SK-N-DZ (cell line): Measurements from ENCODE around the gene IGSF8.
"Not testable (repeated sequence)": the region's sequence is repeated elsewhere in the genome, so short reads cannot be mapped to it uniquely, and the experiment has no call there.

Experiments
- DNase-seq: peaks from one replicate; pipeline ENCODE4 v3.0.0-alpha.2; 2015; ENCODE audit warnings: low spot score

The IGSF8 gene

DNA sequence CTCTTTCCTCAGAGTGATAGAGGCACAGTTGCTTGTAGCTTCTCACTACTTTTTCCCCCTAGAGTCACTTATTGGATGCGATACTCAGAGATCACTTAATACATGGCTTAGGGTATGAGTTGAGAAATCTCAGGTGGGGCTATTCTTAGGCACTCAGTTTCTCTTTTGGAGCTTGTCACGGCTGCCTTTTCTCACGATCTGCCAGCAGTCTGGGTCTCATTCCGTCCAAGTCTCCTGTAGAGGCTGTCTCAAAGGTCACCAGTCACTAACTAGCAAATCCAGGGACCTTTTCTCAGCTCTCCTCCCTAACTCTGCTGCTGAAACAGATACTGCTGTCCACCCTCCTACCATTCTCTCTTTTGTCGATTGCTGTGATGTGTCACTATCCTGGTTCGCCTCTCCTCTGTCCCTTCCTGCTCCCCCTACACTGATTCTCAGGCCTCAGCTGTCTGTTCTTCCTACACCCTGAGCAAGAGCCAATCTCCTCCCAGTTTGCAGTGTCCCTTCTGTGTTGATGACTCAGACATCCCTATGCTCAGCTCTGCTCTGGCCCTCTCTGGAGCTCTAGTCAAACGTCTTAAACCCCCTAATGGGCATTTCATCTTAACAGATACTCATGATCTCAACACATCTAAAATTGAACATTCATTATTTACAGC, 29.6 kb upstream of the IGSF8 start:
- DNase-seq = no peak

- no peak for DNase-seq
These were observed 29.0 kb upstream of the IGSF8 start for GRCh38 chr1:160127381-160127780.

DNA sequence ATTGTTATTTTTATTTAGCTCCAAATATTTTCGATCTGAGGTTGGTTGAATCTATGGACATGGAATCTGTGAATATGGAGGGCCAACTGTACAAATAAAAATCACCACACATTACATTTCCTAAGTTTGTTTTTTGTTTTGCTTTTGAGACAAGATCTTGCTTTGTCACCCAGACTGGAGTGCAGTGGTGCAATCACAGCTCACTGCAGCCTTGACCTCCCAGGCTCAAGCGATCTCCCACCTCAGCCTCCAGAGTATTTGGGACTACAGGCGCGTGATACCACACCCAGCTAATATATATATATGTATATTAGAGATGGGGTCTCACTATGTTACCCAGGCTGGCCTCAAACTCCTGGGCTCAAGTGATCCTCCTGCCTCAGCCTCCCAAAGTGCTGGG, 27.9 kb upstream of the IGSF8 start:
- not testable (repeated sequence) for DNase-seq

GRCh38 chr1:160125746-160126145, 27.3 kb upstream of the IGSF8 start:
- no peak for DNase-seq

GRCh38 chr1:160124705-160125478, 26.5 kb upstream of the IGSF8 start:
- no peak for DNase-seq

DNA sequence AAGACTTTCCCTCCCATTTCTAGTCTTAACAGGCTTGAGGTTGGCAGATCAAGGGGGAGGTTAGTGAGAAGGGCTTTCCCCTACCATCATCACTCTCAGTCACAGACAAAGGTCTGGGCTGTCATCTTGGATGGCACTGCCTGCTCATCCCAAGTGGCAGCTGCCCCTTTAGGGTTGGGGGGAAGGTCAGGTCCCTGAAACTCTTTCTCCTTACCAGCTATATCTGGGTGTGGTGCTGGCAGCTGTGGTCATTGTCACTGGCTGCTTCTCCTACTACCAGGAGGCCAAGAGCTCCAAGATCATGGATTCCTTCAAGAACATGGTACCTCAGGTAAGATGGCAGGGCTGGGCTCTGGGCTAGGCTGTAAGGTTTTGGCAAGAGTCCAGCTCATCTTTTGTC, 25.3 kb upstream of the IGSF8 start:
- DNase-seq = no peak

- no peak for DNase-seq
These were observed 24.6 kb upstream of the IGSF8 start for GRCh38 chr1:160122978-160123495.

DNA sequence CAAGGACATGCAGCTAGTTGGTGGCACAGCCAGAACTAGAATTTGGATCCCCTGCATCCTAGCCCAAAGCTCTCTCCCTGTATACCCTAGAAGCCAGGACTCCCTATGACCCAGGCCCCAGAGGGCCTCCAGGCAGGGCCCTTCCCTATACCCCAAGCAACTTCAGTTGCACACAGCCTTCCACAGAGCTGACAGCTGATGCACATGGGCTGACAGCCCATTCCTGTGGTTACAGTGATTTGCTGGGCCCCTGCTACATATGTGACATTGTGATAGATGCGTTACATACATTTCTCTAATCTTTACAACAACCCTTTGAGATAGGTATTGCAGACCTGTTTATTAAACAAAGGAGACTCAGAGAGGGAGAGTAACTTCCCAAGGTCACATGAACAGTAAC, 23.0 kb upstream of the IGSF8 start:
- no peak for DNase-seq

DNA sequence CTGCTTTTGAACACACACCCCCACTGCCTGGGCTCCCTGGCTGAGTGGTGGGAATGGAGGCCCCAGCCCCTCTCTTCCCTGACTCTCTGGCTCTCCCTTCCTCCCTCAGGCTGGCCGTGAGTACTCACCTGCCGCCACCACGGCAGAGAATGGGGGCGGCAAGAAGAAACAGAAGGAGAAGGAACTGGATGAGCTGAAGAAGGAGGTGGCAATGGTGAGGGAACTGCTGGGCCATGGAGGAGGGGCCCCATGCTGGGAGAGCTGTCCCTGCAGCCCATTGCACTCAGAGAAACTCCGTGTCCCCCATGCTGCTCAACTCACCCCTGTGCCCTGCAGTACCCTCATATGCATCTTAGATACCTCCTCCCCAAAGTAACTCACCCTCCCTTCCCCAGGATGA, 22.4 kb upstream of the IGSF8 start:
- DNase-seq = no peak

GRCh38 chr1:160118928-160119327, 20.5 kb upstream of the IGSF8 start:
- no peak for DNase-seq

GRCh38 chr1:160117709-160118183, 19.3 kb upstream of the IGSF8 start:
- DNase-seq = no peak

DNA sequence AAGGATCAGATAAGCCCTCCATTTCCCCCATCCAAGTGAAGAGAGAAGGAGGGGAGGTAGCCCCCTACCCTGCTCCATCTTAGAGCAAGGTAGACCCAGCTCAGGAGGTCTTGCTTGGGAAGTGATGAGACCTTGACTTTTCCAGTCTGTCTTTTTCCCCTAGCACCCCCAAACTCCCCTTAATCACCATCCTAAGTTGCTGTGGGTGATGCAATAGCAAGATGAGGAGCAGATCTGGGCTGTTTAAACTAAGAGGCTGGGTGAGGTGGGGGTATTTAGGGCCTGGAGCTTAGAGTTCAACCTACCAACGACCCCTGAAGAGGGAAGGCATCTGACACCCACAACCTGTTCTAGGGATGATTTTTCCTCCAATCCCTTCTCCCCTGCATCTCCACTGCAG, 18.9 kb upstream of the IGSF8 start:
- DNase-seq = no peak

DNA sequence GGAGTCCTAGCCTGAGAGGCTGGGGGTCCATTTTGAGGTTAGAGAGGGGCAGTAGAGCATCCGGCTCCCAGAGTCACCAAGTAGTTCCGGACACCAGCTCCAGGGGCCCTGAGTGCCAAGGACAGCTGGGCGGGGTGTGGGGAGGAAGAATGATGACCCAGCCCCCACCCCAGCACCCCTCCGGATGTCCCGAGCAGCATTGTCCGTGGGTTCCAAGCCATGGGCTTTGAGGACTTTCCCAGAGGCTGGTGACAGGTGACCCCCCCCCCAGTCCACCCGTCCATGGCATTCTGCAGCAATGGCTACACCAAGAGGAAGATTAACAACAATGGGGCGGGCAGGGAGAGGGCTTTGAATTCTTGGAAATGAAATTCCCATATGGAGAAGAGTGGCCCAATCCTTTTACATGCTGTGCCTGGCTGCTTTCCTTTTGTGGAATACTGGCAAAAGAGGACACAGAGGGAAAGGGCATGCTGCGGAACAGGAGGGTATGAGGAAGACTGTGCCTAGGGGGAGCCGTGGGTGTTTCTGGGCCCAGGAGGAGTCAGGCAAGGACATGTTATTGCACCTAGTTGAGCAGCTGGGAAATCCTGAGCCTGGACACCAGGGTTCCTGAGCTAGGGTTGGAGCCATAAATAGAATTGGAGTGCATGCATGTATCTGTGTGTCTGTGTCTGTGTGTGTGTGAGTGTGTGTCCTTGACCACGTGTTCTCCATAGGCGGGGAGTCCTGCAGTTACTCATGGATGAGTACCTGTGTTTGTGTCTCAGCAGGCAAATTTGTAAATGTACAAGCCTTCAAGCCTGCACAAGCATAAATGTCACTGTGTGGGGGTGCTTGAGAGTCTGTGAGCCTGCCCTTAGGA, 18.1 kb upstream of the IGSF8 start:
- no peak for DNase-seq

DNA sequence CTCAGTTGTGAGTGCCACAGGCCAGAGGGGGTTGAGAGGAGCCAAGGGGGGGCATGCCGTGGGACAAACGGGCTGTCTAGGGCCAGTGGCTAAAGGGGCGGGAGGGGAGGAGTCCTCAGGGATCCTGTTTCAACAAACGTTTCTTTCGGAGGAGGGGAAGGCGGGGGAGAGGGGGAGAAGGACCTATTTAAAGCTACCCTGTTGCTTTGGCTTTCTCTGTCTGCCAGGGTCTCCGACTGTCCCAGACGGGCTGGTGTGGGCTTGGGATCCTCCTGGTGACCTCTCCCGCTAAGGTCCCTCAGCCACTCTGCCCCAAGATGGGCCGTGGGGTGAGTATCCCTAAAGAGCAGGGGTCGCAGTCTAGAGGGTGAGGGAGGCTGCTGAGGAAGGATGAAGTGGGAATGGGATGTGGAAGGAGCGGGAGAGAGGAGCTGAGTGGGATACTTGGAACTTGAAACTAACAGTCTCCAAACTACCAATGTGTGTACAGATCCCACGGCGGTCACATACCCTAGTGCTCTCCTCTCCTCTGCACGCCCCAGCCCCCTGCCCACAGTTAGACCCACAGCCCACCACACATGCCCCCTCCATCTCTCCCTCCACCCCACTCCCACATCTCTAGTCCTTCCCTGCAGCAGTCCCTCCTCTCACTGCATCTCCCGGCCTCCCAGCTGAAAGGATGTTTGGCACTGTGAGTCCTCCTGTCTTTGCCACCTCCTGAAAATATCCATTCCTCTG, 17.3 kb upstream of the IGSF8 start, which contains the start of gene ATP1A2:
ATP1A2 (plus strand) TSS at position 215 of the 738 bp plus-strand sequence; CDS start at position 318, 103 bp downstream.
- DNase-seq = no peak

DNA sequence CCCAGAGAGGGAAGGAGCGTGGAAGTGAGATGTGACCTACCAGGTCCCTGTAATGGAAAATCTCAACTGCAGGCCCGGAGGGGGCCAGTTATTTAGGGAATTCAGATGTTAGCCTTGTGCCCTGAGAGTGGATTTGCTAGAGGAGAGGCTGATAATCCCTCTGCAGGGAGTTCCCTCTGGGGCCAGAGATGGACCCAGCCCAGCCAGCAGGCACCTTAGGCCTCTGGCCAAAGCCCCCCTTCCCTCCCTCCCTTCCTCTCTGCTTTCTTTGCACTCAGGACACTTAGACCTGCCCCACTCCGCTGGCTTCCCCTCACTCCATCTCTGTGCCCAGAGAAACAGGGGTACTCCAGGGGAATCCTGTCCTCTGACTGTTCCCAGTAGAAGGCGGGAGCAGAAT, 15.7 kb upstream of the IGSF8 start:
- DNase-seq = no peak

- DNase-seq = no peak
These were observed 15.0 kb upstream of the IGSF8 start for GRCh38 chr1:160113407-160113806.

DNA sequence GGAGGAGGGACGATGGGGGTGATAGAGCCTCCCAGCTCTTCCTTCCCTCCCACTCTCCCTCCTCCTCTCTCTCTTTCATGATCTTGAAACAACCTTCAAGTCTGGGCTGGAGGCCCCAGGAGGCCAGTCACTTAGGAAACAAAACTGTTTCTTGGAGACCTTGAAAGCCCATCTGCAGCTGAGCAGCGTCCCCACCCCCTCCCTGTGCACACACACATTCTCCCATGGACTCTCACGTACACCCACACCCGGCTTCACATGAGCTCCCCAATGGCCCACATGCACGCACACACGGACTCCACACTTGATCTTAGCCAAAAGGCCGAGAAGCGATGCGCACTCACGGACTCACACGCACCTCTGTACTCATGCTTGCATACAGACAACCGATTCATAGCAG, 13.9 kb upstream of the IGSF8 start:
- no peak for DNase-seq

DNA sequence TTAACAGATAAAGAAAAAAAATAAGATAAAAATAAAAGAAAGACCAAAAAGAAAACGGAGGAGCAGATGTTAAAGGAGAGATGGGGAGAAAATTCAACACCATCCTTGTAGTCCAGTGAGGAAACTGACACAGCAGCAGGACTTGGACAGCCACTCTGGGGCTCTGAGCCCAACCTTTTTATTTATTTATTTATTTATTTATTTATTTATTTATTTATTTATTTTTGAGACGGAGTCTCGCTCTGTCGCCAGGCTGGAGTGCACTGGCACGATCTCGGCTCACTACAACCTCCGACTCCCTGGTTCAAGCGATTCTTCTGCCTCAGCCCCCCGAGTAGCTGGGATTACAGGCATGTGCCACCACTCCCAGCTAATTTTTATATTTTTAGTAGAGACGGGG, 13.0 kb upstream of the IGSF8 start:
- DNase-seq = not testable (repeated sequence)

GRCh38 chr1:160109686-160110085, 11.3 kb upstream of the IGSF8 start:
- DNase-seq = no peak

GRCh38 chr1:160108888-160109662, 10.7 kb upstream of the IGSF8 start:
- DNase-seq = no peak
